Upper lobe of right lung (tissue), 1 donor: ENCODE results near the gene HOXD9. TPM values are rescaled to one million over a fixed set of nuclear protein-coding genes. Genes with fewer than 3 reads are reported as not detected.

Experiments
- ATAC-seq: fragments of 200-7000 bp; cut with Tn5 transposase; one replicate; pipeline ENCODE4 v1.9.1; 2020; ENCODE audit warnings: mild to moderate bottlenecking, moderate library complexity
- DNase-seq: peaks from one replicate; pipeline ENCODE4 v3.0.0-alpha.2; 2020
- H3K27ac ChIP-seq: fragments of 200-600 bp; one replicate; pipeline ENCODE4 v1.8.0; 2022
- H3K27me3 ChIP-seq: fragments of 200-600 bp; one replicate; pipeline ENCODE4 v1.8.0; 2022; ENCODE audit warnings: mild to moderate bottlenecking
- H3K36me3 ChIP-seq: fragments of 200-600 bp; one replicate; pipeline ENCODE4 v1.8.0; 2022
- H3K4me1 ChIP-seq: fragments of 200-600 bp; one replicate; pipeline ENCODE4 v1.8.0; 2022
- H3K4me3 ChIP-seq: fragments of 200-600 bp; one replicate; pipeline ENCODE4 v1.8.0; 2022; ENCODE audit warnings: mild to moderate bottlenecking
- H3K9me3 ChIP-seq: fragments of 200-600 bp; one replicate; pipeline ENCODE4 v1.8.0; 2022
- CTCF ChIP-seq: fragments of 200-600 bp; IDR thresholded peaks from one replicate; pipeline ENCODE4 v1.8.0; 2022; ENCODE audit warnings: antibody characterized with exemption
- intact Hi-C: fragments of 100-400 bp; cut with DNase I; formaldehyde crosslinking; loops from one replicate; pipeline ENCODE4 v1.11.0; 2022
- total RNA-seq: library from RNA; stranded (reverse); fragmentation: NEBNext Ultra II Directional; extraction: Animal tissue kit (Norgen Biotek cat#: 25700); gene quantifications from one replicate; pipeline ENCODE4 v1.2.1, GENCODE V29; 2021
- donor health status: DM: no; HTN: yes; CAD: no; lungs with severe emphysema.

Gene HOXD9
- total RNA-seq, 1 donor from 2014 or later, result 1.6 TPM

GRCh38 chr2:176084611-176085119, 37.9 kb upstream of the HOXD9 start:
- ATAC-seq (no peak), DNase-seq (no peak)
- Histone ChIP-seq H3K27me3 (peaks cover 97% of the 10 kb centered on the region), H3K27ac (no peak overlapping the region), H3K4me1 (peaks cover 10% of the 10 kb centered on the region), H3K9me3 (no peaks in the 10 kb centered on the region), H3K4me3 (no peak overlapping the region), H3K36me3 (no peaks in the 10 kb centered on the region)
- intact Hi-C loops, result no loop called here
- TF ChIP-seq CTCF, result no peak

GRCh38 chr2:176085120-176085788, 37.3 kb upstream of the HOXD9 start:
- ATAC-seq (no peak), DNase-seq (no peak)
- intact Hi-C loops, result no loop called here
- peaks cover 99% of the 10 kb centered on the region for H3K27me3 ChIP-seq
- H3K4me1 ChIP-seq, result peaks cover 10% of the 10 kb centered on the region
- TF ChIP-seq CTCF, result no peak
- H3K36me3 ChIP-seq, result no peaks in the 10 kb centered on the region
- no peak overlapping the region for H3K27ac ChIP-seq
- H3K4me3 ChIP-seq, result no peak overlapping the region
- H3K9me3 ChIP-seq, result no peaks in the 10 kb centered on the region

- H3K4me1 ChIP-seq, result peaks cover 10% of the 10 kb centered on the region
- intact Hi-C loops, result no loop called here
- peak; percentile 58 for DNase-seq
- TF ChIP-seq CTCF, result no peak
- ATAC-seq, result no peak
- H3K27ac ChIP-seq, result no peak overlapping the region
- H3K36me3 ChIP-seq, result no peaks in the 10 kb centered on the region
- H3K9me3 ChIP-seq, result no peaks in the 10 kb centered on the region
- peaks cover 100% of the 10 kb centered on the region for H3K27me3 ChIP-seq
- H3K4me3 ChIP-seq, result no peak overlapping the region
Measured at GRCh38 chr2:176085861-176086771, 36.4 kb upstream of the HOXD9 start.

- no peak for TF ChIP-seq CTCF
- Histone ChIP-seq H3K36me3 (no peaks in the 10 kb centered on the region), H3K9me3 (no peaks in the 10 kb centered on the region), H3K27me3 (peaks cover 100% of the 10 kb centered on the region), H3K27ac (no peak overlapping the region), H3K4me3 (no peak overlapping the region), H3K4me1 (peaks cover 14% of the 10 kb centered on the region)
- intact Hi-C loops, result no loop called here
- ATAC-seq (no peak), DNase-seq (no peak)
Measured at GRCh38 chr2:176087330-176088047, 35.0 kb upstream of the HOXD9 start.

GRCh38 chr2:176088048-176088936, 34.2 kb upstream of the HOXD9 start:
- ATAC-seq (peak; percentile 81), DNase-seq (peak; percentile 79)
- Histone ChIP-seq H3K27me3 (peaks cover 100% of the 10 kb centered on the region), H3K4me1 (peaks cover 18% of the 10 kb centered on the region), H3K27ac (no peak overlapping the region), H3K4me3 (no peak overlapping the region), H3K9me3 (no peaks in the 10 kb centered on the region), H3K36me3 (no peaks in the 10 kb centered on the region)
- TF ChIP-seq CTCF, result peak; percentile 79
- intact Hi-C loops, result no loop called here
